Stimulated activated CD4-positive, alpha-beta T cell treated with anti-CD3 and anti-CD28 coated beads, Interleukin-1b, Interleukin-23, amount 100 ng/mL, for 4 hours (primary cell): ENCODE measurements around the gene MARCHF10.
"Not testable (repeated sequence)": the region's sequence is repeated elsewhere in the genome, so short reads cannot be mapped to it uniquely, and the experiment has no call there.

Experiments used
- DNase-seq, 2 donors: peaks; one replicate each; pipeline ENCODE4 v3.0.0-alpha.2; 2020; ENCODE audit warnings: low read depth in 2 of 2

Gene MARCHF10

DNA sequence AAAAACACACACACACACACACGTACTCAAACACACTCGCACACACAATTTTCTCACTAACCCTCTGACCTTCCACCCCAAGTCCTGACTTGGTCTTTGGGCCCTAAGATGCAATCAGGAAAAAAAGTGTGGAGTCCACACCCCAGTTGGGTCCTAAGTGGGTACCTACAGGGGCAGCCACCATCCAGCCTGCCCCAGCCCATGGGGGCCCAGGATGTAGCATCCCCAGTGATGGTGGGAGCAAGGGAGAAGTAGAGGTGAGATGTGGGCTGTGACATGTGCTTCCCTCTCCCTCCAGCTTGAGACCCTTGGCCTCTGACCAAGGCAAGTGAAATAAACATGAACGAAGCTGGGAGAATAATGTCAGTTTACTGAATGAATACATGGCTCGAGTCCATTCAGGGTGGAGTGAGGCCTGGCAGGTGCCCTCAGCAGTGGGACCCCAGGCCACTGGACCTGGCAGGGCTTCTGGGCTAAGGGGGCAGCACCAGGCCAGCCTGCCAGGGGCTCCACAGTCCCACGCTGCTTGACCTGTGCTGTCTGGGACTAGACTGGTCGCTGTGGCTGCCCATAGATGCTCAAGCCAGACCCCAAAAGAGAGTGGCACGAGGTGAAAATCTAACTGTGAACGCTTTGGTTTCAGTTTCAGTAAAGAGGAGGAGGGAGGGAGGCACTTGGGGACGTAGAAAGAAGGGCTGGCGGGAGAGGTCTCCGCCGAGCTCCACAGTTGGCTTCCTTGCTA is 107.0 kb downstream of the MARCHF10 start:
- DNase-seq, result no peak

DNA sequence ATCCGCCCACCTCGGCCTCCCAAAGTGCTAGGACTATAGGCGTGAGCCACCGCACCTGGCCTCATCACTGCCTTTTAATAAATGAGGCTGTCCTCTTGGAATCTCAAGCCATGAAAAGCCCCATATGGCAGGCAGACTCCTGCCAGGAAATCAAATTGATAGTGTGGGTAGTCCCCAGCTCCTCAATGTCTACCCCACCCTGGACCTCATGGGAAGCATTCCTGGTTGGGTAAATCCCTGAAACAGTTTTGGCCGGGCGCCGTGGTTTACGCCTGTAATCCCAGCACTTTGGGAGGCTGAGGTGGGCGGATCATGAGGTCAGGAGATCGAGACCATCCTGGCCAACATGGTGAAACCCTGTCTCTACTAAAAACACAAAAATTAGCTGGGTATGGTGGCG is 109.7 kb downstream of the MARCHF10 start:
- DNase-seq, result not testable (repeated sequence)

DNA sequence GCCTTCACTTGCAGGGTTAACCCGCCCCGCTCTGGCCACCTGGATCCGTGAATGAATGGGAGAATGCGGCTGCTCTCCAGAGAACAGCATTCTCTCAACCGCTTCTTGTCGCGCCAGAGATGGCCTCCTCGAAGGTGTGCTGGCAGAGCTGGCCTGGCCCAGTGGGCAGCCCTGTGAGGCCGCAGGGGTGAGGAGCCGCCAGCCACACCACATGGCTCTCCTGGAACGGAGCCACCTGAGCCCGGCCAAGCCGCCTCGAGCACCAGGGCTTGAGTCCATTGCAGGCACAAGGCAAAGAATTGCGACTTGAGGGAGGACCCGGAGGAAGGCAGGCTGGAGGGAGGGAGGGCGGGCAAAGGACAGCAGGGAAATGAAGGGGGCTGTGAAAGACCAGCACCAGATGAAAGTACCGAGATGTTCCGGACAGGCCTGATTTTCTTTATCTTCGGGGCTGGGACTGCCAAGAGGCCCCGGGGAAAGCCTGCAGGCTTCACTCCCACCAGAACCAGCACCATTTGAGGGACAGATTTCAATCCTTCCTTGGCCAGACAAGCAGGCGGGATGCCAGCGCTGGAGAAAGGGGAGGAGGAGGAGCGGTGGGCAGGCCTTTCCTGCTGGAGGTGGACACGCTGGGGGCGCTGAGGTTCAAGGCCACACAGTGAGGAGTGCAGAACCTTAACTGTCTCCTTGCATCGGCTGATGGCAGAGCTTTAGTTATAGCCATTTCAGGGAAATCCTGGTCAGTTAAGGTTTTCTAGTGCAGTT is 111.2 kb downstream of the MARCHF10 start:
- no peak for DNase-seq

DNA sequence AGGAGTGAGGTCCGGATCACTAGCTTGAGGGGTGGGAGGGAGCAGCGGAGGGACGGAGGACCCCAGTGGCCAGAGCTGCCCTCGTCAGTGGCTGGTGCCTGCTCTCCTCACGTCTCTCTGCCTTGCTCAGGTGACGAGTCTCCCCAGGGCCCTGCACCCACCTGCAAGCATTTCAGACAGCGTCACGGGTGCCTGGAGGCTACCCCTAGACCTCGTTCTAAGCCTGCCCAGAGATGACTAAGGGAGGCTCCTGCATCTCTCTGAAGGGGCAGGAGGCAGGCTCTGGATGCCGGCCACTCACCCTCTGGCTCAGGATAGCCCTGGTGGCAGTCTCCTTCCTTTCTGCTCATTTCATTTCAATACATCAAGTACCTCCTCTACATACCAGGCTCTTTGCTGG is 111.9 kb downstream of the MARCHF10 start:
- no peak for DNase-seq

DNA sequence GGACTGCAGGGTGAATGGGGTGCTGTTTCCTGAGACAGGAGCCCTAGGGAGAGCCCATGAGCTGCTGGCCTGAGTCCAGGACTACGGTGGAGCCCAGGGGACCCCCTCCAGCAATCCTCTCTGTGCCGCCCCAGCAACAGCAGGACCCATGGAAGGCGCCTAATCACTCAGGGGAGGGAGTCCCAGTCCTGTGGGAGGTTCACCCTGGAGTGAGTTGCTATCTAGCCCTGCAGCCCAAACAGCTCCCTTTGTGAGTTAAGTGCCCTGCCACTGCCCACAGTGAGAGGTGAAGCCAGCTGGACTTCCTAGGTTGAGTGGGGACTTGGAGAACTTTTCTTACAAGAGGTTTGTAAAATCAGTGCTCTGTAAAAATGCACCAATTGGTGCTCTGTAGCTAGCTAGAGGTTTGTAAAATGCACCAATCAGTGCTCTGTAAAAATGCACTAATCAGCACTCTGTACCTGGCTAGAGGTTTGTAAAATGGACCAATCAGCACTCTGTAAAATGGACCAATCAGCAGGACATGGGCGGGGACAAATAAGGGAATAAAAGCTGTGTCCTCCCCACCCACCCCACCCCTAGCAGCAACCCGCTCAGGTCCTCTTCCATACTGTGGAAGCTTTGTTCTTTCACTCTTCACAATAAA is 112.9 kb downstream of the MARCHF10 start:
- DNase-seq, result not testable (repeated sequence)

DNA sequence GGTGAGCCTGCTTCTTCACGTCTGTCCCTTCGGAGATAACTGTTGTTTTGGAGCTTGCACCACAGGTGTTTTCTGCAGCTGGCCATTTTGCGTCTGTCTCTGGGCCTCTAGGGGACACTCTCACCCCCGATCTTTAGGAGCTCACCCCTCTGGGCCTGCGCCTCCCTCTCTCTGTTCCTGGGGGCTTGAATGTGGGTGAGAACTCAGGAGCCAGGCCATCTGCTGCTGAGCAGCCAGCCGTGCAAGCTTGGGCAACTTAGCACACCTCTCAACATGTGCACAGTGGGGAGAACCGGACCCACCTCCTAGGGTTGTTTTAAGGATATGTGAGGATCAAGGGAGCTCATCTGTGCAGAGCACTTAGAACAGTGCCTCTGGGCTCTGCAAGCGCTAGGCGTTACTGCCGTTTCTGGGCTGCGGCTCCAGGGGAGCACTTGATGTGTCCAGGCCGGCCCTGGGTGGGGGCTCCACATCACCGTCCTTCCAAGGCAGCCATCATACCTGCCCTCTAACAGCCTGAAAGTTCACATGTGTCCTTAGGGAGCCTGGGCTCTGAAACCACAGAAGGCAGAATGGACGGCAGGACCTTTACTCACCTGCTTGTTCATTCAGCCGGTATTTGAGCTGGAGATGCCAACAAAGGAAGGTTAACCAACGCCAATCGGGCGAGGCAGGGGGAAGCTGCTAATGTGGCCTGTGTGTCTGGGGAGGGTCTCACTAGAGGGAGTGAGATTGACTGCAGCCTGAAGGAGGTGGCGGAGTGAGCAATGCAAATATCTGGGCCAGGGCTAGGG is 114.3 kb downstream of the MARCHF10 start:
- no peak for DNase-seq

DNA sequence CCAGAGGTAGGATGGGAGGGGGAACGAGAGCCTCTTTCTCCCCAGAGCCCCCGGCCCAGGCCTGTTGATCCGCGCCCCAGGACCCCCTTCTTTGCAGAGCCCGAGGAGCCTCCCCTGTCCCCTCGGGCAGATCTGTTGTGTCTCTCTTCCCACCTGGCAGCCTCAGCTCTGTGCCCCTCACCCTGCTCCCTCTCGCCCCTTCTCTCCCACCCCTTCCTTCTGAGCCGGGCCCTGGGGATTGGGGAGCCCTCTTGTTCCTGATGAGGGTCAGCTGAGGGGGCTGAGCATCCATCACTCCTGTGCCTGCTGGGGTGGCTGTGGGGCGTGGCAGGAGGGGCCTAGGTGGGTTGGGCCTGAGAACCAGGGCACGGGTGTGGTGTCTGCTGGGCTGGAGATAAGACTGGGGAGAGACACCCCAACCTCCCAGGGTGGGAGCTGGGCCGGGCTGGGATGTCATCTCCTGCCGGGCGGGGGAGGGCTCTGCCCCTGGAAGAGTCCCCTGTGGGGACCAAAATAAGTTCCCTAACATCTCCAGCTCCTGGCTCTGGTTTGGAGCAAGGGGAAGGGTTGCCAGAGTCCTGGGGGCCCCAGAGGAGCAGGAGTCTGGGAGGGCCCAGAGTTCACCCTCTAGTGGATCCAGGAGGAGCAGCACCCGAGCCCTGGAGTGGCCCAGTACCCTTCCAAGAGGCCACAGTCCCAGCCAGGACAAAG is 115.2 kb downstream of the MARCHF10 start:
- no peak for DNase-seq

DNA sequence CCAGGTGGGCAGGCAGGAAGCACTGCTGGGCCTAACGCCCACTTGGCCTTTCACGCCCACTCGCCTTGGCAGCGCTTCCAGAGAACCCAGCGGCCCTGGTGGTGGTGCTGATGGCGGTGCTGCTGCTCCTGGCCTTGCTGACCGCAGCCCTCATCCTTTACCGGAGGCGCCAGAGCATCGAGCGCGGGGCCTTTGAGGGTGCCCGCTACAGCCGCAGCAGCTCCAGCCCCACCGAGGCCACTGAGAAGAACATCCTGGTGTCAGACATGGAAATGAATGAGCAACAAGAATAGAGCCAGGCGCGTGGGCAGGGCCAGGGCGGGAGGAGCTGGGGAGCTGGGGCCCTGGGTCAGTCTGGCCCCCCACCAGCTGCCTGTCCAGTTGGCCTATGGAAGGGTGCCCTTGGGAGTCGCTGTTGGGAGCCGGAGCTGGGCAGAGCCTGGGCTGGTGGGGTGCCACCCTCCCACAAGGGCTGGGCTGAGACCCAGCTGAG is 115.9 kb downstream of the MARCHF10 start:
- DNase-seq, result no peak

DNA sequence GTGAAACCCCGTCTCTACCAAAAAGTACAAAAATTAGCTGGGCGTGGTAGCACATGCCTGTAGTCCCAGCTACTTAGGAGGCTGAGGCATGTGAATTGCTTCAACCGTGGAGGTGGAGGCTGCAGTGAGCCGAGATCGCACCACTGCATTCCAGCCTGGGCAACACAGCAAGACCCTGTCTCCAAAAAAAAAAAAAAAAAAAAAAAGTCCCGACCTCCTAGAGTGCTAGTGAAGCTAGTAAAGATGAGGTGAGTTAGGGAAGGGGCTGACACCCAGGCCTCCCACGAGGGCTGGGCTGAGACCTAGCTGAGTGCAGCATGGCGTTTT is 116.6 kb downstream of the MARCHF10 start:
- not testable (repeated sequence) for DNase-seq

DNA sequence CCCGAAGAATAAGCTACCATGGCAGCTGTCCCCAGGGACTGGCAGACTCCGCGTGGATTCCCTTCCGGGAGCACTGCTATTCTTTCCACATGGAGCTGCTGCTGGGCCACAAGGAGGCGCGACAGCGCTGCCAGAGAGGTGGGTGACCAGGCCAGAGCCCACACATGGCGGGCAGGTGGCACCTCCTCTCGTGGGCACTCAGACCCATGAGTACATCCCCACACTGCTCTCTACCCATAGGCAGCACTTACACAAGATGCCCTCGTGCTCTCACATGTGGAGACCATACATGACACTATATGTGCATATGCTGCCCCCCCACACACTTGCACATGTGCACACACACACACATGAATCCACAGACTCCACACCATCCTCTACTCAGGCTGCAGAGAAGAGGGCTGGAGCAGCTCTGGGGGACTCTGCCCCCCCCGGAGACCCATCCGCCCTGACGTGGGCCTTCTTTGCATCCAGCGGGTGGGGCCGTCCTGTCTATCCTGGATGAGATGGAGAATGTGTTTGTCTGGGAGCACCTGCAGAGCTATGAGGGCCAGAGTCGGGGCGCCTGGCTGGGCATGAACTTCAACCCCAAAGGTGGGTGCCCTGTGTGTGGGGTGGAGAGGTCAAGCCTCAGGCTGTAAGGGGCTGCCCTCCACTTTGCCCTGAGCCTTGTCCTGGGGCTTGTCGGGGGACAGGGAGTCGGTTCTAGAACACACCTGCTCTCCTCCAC is 117.8 kb downstream of the MARCHF10 start:
- DNase-seq, result no peak

DNA sequence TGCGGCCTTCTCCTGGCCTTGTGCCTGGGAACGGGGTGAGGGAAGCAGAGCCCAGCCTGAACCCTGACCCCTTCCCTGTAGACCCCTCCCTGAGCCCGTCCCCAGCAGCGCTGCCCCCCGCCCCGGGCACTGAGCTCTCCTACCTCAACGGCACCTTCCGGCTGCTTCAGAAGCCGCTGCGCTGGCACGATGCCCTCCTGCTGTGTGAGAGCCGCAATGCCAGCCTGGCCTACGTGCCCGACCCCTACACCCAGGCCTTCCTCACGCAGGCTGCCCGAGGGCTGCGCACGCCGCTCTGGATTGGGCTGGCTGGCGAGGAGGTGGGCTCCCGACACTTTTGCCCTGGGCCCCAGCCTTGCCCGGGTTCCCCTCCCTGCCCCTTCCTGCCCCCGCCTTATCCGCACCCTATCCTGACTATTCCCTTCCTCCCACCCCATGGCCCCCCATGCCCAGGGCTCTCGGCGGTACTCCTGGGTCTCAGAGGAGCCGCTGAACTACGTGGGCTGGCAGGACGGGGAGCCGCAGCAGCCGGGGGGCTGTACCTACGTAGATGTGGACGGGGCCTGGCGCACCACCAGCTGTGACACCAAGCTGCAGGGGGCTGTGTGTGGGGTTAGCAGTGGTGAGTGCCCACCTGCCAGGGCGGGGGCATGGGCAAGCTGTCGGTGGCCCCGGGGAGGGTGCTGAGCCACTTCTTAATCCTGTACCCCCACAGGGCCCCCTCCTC is 118.5 kb downstream of the MARCHF10 start:
- no peak for DNase-seq

DNA sequence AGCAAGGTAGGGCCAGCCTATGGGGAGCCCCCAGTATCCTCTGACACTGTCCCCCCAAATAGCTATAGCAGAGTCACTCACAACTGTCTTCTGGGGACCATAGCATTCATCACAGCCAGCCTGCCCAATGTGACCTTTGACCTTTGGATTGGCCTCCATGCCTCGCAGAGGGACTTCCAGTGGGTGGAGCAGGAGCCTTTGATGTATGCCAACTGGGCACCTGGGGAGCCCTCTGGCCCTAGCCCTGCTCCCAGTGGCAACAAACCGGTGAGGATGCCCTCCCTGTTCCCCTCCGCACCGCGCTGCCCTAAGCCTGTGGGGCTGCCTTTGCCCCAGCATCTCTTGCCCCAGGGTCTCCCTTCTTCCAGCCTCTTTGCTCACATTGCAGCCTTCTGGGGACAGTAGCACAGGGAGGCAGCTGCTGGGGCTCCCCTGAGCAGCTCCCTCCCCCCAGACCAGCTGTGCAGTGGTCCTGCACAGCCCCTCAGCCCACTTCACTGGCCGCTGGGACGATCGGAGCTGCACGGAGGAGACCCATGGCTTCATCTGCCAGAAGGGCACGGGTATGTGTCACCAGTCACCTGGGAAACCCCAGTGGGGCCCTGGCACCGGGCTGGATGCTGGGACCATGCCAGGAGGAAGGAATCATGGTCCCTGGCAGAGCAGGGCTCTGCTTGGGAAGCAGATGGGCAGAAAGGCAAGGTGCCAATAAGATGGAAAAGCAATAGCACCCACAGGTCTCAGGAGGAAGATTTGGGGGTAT is 119.5 kb downstream of the MARCHF10 start:
- no peak for DNase-seq

DNA sequence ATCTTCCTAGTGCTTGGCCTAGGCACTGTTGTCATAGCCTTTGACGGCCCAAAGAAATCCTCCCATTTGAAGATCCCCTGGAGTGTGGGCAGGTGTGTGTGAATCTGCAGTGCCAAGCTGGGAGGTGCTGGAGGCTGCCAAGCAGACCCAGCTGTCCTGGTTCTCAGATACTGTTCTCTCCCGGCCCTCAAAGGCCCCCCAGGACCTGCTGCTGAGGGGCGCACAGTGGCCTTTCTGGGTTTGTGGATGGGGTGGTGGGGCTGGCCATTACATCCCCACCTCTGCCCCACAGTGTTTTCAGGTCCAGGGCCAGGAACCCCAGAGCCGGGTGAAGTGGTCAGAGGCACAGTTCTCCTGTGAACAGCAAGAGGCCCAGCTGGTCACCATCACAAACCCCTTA is 120.1 kb downstream of the MARCHF10 start:
- no peak for DNase-seq

DNA sequence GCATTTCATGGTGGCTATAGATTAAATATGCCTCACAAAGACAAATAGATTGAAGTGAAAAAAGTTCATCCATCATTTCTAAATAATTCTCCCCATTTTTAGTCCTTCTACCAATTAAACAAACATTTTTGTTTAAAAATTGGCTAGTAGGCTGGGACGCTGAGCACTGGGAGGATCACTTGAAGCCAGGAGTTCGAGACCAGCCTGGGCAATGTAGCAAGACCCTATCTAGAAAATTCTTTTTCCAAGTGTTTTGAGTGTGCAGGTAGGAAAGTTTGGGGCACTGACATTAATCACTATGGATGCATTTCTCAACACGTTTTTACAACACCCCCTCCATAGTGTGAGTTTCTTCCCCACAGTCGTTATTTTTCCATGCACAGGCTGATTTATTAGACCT is 123.9 kb downstream of the MARCHF10 start:
- no peak for DNase-seq

DNA sequence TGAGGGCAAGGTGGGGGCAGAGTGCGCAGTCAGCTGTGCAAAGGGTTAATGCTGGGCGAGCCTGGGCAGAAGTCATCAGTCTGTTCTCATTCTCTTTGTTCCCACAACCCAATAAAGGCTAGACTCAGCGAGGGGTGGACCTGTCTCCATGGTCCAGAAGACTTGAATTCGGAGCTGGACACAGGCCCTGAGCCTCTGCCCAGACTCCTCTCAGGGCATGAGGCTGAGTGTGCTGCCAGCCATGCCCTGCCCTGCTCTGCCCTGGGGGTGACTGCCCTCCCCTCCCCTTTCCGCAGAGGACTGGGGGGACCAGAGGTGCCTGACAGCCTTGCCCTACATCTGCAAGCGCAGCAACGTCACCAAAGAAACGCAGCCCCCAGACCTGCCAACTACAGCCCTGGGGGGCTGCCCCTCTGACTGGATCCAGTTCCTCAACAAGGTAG is 126.2 kb downstream of the MARCHF10 start:
- DNase-seq, result no peak

DNA sequence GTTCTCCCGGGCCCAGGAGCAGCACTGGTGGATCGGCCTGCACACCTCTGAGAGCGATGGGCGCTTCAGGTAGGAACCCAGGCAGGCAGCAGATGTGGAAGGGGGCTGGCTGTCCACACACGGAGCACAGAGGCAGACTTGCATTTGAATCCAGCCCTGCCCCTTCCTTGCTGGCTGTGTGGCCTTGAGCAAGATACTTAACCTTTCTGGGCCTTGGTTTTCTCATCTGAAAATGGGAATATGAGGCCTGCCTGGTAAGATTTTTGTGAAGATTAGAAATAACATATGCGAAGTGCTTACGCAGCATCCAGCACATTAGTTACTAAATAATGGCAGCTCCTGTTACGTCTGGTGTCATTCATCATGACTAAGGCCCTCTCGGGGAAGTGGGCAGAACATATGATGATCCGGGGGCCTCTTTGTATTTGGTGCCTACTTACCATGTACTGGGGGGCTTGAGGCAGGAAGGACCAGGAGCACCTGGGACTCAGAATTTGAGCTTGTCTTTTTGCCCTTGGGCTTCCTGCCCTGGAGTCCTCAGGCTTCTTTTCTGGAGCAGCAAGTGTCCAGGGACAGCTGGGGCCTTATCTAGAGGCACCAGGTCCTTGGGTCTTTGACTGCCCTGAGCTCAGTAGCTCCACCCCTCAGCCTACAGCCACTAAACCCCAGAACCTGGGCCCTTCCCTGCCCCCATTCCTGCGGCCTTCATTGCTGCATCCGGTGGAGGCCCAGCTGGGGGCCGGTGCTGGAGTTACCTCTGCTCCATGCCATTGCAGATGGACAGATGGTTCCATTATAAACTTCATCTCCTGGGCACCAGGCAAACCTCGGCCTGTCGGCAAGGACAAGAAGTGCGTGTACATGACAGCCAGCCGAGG is 126.8 kb downstream of the MARCHF10 start:
- no peak for DNase-seq

DNA sequence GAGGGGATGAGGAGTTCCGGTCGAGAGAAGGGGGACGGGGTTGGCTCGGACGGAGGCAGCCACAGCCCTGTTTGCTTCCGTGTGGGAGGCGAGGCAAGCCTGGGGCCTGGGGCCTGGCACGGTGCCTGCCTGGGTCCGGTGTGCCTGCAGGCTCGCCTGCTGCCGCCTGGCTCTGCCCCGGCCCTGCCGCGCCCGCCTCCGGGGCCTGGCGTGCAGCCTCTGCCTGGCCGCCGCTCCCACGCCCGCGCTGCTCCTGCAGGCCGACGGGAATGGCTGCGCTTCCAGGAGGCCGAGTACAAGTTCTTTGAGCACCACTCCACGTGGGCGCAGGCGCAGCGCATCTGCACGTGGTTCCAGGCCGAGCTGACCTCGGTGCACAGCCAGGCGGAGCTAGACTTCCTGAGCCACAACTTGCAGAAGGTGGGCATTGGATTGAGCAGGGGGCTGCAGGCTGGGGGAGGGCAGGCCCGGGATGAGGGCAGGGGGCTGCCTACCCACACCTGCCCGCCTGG is 127.5 kb downstream of the MARCHF10 start:
- DNase-seq, result no peak

DNA sequence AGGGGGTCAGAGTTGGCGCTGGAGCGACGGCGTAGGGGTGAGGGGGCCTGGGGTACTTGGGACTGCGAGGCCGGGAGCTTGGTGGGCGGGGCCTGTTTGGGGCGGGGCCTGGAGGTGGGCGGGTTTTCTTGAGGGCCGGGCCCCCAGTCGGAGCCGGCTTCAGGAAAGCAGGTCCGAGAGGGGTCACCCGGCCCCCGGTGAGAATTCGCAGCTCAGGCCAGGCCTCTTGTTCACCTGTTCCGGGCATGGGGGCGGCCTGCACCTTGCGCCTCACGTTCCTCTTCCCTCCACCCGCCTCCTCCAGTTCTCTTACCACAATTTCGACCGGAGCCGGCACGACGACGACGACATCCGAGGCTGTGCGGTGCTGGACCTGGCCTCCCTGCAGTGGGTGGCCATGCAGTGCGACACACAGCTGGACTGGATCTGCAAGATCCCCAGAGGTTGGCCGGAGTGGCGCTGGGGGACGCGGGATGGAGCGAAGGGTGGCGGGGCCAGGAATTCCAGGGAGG is 128.2 kb downstream of the MARCHF10 start:
- DNase-seq, result no peak
